ENCODE data around the gene FAM227B.
"Not testable (repeated sequence)": the region's sequence is repeated elsewhere in the genome, so short reads cannot be mapped to it uniquely, and the experiment has no call there.

The FAM227B gene

DNA sequence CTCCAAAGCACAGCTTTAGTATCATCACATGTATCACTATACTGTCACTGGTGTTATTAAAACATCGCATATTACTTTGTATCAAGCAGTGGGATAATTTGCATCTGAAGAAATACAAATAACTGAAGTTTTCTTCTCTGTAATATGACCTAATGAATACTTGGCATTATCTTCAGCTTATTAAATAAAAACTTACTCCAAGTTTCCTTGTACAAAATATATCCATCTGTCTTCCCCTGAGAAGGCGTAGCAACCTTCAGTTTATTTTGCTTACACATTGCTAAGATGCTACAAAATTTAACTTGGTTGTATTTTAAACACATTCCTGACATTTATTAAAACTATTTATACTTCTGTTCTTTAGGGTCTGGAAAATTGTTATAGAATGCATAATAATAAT, 183.9 kb downstream of the FAM227B start:
- DNase-seq, result no peak

DNA sequence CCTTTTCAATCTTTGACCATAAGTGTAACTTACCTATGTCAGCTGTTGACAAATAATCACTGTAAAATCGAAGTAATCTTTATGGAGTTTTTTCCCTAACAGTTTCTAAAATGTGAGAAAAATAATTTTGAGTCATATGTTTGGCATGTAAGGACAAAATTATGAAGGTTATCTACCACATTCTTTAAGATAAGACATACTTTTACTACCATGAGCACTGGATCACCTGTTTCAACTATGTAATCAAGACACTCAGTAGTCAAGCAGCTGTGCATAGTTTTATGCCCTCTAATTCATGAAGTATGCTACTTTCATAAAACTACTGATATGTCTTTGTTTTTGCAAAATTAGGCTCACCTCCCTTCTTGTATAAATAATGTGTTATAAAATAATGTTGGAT, 185.4 kb downstream of the FAM227B start:
- no peak for DNase-seq

DNA sequence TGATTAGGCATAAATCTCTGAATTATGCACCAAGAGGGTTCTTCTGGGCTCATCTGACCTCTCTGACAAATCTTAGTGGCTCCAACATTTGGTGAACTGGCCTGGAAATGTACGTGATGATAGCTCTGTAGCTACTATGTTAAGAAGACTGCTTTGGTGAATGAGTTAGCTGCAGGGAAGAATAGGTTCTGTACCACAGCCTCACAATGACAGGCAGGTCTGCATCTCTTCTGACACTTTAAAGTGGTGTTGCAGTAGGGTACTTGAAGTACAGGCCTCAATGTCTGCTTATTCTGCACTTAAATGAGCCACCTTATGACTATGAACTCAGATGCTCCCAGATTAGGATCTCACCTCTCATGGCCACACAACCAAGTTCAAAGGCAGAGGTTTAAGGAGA, 190.6 kb downstream of the FAM227B start:
- DNase-seq, result no peak

DNA sequence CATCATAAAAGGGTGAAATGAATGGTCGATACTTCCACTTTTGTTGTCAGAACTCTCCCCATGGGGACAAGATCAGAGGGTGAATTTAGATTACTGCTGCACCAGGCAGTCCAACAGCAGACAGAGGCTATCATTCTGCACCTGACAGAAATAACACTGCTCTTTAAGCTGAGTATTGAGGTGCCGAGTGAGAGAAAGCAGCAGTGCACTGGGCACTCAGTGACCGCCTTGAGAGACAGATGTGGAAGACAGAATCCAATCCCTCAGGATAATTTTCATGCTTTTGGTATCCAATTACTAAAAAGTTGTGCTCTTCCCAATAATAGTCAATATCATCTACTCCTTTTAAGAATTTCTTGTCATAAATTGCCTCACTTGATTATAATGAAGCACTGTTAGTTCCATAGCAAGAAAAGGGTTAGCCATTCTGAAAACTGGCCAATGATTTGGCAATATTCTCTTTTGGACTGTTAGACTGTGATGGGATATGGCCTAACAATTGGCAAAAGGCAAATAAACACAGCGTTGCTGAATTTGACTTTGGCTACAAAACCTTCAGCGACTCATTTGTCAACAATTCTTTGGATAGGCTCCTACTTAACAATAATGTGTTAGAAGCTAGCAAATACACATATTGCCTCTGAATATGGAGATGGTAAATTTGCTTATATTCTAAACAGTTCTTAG, 192.1 kb downstream of the FAM227B start:
- DNase-seq, result no peak

DNA sequence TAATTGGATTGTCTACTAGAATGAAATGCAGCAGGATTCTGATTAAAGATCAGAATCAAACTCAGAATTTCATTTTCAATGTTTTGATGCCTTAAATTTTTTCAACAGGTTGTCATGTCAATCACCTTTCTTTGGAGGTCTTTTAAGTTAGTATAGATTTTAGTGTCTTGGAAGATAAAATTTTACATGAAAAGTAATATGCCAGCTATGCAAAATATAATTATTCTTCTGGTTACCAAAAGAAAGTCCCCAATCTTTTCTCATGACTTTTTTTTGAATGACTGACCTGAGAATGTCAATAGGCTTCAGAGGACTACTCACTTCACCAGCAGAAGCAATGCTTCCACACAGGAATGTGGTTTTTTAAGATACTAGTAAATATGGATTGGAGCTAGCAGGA, 193.2 kb downstream of the FAM227B start:
- no peak for DNase-seq

DNA sequence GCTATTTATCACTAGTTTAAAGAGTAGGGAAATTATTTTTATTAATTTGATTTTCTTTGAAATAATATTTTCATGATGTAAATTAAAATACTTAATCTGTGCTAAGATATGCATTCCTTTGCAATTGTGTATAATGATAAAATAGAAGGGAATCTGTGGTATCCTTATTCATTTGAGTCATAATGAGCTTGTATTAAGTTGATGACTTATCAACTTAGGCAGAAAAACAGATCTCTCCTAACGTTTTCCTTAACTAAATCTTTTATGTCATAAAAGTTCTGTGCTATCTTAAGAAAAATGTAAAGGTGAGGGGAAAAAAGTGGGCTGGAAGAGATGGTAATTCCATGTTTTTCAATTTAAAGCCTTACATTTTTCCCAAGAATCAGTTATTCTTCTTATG, 195.7 kb downstream of the FAM227B start:
- no peak for DNase-seq

DNA sequence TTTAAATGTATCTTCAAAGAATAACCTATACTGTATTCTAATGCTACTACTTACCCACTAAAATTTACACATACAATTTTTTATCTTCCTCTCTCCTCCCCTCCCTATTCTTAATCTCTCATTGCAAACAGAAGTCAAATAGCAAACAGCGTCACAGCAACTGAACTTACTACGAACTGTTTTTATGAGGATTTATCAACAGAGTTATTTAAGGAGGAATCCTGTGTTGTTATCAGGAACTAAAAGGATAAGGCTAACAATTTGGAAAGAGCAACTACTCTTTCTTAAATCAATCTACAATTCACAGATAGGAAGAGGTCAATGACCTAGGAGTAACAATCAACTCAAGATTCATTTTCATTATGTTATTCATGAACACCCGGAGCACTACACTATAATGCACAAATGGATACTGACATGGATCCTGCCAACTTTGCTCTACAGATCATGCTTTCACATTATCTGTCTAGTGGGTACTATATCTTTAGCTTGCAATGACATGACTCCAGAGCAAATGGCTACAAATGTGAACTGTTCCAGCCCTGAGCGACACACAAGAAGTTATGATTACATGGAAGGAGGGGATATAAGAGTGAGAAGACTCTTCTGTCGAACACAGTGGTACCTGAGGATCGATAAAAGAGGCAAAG, 196.6 kb downstream of the FAM227B start:
- DNase-seq, result no peak

DNA sequence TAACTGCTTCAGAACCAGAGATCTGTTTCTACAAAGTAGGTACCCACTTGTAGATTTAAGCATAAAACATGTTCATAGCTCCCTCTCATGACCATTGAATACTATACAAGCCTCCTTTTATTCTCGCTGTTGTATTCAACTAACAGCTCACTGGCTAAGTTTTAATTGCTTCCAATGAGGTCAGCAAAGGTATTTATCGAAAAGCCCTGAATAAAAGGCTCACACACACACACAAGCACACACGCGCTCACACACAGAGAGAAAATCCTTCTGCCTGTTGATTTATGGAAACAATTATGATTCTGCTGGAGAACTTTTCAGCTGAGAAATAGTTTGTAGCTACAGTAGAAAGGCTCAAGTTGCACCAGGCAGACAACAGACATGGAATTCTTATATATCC, 197.6 kb downstream of the FAM227B start, which contains the start of gene FGF7:
TSS of gene FGF7 (plus strand) at position 222 of the 400 bp plus-strand sequence. CDS start 1,056 bp downstream, outside the sequence.
- DNase-seq, result no peak

DNA sequence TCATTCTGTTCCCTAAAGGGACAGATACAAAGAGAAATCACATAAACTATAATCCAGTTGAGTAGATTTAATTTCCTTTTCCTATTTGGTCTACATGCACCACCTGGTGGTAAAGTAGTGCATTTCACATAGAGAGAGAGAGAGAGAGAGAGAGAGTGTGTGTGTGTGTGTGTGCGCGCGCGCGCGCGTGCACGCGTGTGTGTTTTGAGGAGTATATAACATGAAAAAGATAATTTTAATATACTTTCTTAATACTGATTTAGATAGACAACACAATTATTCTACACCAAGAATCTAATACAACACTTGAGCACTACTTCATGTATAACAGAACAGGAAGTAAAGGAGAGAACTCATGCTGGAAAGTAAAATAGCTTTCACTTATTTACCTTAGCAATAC, 198.6 kb downstream of the FAM227B start:
- peak; percentile 9 for DNase-seq

DNA sequence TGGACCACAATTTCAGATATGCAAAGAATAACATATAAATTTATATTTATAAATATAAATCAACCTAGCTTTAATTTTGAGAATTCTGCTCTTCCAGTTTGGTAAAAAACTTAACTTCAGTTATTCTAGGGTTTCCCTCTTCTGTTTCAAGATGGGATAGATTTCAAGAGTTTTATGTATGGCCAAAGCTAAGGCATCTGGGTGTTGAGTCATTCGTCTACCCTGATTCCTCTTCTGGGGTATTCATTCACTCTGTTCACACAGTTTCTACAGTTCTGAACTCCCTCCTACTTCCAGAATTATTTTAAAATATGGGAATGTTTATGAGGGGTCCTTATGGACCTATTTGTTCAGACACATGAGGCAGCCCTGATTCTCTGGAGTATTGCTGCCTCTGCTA, 201.8 kb downstream of the FAM227B start:
- no peak for DNase-seq

DNA sequence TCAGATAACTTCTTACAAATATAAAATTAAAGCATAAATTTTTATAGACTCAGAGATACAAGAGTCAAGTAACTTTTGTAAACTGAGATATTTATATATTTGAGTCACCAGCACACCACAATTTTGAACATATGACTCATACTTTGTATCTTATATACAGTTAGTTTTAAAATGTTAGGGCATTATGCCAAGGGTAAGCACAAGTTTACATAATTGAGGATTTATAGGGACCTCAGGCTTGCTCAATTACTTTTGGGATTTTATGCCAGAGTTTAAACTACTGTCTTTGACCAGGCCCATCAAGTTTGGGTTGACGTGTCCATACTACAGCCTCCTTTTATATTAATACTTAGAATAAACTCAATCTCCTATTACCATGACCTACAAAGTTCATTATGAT, 205.0 kb downstream of the FAM227B start:
- DNase-seq, result no peak

DNA sequence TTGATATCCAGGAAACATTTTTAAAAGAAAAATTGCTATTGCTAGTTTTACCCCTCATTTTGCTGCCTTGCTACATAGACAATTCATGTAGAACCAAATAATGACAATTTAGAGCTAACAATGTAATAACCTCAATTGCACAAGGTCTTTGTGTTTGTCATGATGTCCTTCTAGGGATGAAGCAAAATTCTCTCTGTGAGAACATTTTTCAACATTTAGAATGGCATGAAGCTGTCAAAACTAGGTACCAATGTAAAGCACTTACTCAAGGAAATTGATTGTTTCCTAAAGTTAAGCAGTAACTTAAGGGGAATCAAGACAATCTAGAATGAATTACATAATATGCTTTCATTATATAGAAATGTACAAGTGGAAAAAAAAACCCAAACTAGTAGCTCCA, 205.5 kb downstream of the FAM227B start:
- no peak for DNase-seq

DNA sequence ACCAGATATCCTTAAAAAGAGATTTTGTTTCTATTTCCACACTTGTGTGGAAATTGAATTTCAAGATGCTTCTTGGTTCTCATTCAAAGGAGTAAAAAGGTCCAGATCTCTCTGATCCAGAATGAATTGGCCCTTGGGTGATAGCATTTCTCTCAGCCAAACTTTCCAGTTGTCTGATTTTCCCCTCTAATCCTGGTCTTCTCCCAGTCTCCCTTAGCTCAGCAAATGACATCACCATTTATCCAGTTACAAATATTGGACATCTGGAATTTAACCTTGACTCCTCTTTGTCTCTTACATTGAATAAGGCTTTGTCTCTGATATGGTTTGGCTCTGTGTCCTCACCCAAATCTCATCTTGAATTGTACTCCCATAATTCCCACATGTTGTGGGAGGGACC, 207.8 kb downstream of the FAM227B start:
- no peak for DNase-seq

DNA sequence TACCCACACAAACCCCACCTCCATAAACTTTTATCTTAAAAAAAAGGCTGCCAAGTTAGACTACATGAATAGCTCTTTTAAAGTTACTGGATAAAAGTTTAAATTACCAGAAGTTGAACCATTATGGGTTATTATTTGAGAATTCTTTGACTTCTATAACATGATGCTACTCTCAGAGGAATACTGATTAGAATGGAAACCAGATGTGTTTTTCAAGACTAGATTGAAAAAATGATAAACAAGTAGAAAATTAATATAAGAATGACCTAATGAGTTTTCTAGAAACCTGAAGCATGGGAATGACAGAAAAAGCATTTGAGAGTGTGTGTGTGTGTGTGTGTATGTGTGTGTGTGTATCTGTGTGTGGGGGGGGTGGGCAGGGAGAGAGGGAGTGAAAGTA, 210.0 kb downstream of the FAM227B start:
- no peak for DNase-seq

DNA sequence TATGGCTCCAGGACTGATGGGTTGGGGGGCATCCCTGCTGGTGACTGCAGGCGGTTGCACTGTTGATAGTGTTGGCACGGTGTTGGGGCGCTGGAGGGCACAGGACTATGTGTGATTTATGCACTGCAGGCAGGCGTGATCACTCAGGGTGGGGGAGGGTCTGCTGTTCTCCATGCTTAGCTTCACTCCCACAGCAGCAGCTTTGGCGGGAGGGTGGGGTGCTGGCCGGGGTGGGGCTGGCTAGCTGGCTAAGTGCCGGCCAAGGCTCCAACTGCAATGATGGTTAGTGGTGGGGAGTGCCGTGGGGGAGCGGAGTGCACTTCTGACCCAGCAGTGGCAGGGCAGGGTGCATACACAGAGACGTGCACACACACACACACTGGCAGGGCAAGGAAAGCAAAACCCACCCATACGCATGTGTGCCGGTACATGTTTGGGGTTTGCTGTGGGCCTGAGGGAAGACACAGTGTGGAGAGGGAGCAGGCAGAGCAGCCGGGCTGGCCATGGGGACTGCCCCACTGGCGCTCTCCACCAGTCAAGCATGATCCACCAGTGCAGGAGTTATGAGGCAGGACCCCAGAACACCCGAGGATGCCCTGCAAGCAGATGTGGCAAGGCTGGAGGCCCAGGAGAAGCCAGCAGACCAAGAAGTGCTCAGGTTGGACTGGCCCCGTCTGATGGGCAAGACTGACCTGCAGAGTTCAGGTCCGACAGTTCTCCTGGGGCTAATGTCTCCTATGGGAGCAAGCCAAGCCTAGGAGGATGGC, 214.1 kb downstream of the FAM227B start:
- no peak for DNase-seq

DNA sequence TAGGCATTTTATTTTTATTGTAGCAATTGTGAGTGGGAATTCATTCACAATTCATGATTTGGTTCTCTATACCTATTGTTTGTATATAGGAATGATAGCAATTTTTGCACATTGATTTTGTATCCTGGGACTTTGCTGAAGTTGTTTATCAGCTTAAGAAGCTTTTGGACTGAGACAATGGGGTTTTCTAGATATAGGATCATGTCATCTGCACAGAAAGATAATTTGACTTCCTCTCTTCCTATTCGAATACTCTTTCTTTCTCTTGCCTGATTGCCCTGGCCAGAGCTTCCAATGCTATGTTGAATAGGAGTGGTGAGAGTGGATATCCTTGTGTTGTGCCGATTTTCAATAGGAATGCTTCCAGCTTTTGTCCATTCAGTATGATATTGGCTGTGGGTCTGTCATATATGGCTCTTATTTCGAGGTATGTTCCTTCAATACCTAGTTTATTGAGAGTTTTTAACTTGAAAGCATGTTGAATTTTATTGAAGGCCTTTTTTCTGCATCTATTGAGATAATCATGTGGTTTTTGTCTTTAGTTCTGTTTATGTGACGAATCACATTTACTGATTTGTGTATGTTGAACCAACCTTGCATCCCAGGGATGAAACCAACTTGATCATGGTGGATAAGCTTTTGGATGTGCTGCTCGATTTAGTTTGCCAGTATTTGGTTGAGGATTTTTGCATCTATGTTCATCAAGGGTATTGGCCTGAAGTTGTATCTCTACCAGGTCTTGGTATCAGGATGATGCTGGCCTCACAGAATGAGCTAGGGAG, 217.9 kb downstream of the FAM227B start:
- DNase-seq, result not testable (repeated sequence)

DNA sequence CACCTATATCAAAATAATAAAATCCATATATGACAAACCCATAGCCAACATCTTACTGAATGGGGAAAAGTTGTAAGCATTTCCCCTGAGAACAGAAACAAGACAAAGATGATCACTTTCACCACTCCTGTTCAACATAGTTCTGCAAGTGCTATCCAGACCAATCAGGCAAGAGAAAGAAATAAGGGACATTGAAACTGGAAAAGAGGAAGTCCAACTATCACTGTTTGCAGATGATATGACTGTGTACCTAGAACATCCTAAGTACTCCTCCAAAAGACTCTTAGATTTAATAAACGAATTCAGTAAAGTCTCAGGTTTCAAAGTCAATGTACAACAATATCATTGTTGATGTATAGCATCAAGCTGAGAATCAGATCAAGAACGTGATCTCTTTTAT, 233.1 kb downstream of the FAM227B start:
- DNase-seq, result no peak

DNA sequence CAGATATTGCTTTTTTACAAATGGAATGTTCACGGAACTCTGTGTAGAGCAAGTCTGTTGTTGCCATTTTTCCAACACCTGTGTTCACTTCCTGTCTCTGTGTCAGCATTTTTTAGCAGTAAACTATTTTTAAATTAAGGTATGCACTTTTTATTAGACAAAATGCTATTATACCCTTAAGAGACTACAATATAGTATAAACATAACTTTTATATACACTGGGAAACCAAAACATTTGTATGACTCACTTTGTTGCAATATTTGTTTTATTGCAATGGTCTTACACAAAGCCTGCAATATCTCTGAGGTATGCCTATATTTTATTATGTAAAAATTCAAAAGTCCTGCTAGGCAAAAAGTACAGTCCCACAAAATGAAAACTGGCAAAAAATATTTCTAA, 237.4 kb downstream of the FAM227B start:
- no peak for DNase-seq

DNA sequence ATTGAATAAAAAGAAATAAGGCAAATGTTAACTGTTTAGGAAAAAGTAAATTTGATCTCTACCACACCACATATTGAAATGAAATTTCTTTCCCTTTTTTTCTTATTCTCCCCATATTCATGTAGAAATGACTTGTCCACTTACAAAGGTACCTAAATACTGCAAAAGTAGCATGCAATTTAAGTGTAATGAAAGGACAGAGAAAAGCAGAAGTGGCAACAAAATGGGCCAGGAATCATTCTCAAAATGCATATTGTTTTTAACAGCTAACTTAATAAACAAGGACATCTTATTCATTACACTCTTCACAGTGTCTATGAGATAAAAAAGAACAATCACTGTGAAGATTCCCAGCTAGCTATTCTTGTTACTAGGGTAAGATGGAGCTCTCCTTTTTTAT, 238.2 kb downstream of the FAM227B start:
- no peak for DNase-seq

DNA sequence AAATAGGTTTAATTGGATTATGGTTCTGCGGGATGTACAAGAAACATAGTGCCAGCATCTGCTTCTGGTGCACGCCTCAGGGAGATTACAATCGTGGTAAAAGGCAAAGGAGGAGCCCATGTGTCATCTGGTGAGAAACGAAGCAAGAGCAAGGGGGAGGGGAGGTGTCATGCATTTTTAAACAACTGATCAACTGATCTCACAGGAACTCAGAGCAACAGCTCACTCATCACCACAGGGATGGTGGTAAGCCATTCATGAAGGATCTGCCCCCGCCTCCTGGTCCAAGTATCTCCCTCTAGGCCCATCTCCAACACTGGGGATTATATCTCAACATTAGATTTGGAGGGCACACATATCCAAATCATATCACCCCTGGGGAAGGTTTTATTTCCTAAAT, 239.7 kb downstream of the FAM227B start:
- no peak for DNase-seq

DNA sequence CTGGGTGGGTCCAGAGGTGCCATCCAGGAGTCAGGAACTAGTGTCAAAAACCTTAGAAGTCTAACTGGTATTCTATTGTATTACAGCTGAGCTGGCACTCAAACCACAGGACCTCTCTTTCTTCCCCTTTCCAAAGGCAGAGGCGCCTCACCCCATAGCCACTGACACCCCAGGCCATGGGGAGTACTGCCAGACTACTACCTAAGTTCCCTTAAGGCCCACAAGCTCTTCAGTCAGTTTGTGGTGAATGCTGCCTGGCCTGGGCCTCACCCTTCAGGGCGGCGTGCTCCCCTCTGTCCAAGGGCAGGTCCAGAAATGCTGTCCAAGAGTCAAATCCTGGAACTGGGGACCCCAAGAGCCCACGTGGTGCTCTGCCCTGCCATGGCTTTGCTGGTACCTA, 240.6 kb downstream of the FAM227B start:
- DNase-seq, result no peak

DNA sequence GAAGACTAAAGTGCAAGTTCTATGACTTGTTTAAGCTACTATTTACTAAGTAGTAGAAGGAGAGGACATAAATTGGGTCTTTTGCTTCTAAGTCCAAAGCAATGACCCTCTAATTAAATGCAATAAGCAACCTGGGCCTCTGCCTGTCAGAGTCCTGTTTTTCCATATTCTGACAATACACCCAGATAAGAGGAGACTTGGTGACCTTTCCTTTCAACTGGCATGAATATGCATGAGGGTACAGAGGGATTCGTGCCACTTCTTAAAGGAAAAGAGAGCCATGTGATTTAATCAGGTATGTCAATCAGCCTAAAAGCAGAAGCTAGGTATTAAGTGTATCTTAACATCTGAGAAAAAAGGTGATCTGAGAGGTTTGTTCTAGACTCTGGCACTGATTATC, 248.3 kb downstream of the FAM227B start:
- no peak for DNase-seq

DNA sequence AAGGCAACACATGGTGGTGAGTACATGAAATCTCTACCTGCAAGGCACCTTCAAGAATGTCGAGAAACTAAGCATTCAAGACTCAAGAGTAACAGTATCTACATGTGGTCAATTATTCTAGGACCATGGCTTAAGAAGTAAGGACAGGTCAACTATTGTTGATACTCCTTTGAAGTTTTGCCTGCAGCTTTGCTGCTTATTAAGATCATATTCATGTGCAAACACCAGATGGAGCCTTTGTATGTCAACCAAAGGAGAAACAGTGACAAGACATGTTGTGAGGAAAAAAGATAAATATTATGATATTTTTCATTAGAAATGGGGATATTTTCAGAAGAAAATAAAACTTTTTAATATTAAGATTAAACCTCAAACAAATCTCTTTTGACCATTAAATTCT, 249.8 kb downstream of the FAM227B start:
- DNase-seq, result no peak

All from DMS153 (cell line).